GM18508 (cell line): ENCODE results near the gene KCP.

Experiments
- ATAC-seq: cut with Tn5 transposase; IDR thresholded peaks from one replicate; pipeline ENCODE4 v1.9.1; 2021; ENCODE audit warnings: moderate number of reproducible peaks; ENCODE audit not compliant: insufficient read depth, unreplicated experiment

KCP gene

DNA sequence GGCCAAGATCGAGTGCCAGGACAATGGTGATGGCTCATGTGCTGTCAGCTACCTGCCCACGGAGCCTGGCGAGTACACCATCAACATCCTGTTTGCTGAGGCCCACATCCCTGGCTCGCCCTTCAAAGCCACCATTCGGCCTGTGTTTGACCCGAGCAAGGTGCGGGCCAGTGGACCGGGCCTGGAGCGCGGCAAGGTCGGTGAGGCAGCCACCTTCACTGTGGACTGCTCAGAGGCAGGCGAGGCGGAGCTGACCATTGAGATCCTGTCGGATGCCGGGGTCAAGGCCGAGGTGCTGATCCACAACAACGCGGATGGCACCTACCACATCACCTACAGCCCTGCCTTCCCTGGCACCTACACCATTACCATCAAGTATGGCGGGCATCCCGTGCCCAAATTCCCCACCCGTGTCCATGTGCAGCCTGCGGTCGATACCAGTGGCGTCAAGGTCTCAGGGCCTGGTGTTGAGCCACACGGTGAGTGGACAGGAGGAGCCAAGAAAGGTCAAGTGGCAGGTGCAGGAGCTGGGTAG lies 65.7 kb downstream of the KCP start:
- ATAC-seq, result no peak

DNA sequence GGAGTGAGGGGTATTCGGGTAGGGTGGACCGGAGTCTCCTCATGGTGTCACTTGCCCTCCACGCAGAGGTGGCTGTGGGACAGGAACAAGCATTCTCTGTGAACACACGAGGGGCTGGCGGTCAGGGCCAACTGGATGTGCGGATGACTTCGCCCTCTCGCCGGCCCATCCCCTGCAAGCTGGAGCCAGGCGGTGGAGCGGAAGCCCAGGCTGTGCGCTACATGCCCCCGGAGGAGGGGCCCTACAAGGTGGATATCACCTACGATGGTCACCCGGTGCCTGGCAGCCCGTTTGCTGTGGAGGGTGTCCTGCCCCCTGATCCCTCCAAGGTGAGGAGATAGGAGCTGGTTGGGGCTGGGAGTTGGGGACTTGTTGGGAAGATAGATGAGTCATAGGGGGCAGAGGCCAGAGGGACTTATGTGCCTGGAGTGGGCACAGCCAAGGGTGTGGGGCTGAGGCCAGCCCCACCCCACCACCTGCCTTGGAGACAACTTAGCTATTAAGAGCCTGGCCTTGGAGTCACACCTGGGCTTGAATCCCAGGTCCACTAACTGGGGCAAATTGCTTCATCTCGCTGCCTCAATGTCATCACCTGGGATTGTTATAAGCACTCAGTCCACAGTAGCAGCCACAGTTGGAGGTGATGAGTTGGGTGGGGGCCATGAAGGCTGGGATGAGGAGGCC lies 66.4 kb downstream of the KCP start:
- no peak for ATAC-seq

DNA sequence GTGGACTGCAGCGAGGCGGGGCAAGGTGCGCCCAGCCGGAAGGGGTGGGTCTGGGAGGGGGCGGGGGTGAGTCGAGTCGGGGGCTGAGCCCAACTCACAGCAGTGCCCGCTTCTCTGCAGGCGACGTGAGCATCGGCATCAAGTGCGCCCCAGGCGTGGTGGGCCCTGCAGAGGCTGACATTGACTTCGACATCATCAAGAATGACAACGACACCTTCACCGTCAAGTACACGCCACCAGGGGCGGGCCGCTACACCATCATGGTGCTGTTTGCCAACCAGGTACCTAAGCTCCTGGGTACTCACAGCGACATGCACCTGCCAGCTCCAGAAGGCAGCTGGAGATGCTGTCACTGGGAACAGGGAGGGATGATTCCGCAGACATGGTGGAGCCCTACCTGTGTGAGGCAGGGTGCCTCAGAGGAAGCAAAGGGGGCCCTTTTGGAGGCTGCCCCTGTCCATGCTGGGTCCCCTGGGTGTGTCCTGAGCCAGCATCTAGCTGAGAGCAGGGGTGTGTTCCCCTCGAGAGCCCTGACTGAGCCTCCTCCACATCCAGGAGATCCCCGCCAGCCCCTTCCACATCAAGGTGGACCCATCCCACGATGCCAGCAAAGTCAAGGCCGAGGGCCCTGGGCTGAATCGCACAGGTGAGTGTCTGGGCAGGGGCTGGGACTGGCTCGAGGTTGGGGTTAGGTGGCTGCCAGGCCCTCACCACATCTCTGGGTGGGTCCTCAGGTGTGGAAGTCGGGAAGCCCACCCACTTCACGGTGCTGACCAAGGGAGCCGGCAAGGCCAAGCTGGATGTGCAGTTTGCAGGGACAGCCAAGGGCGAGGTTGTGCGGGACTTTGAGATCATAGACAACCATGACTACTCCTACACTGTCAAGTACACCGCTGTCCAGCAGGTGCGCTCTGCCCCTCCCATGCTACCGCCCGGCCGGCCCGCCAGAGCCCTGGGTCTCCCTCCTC lies 67.6 kb downstream of the KCP start:
- ATAC-seq, result no peak

DNA sequence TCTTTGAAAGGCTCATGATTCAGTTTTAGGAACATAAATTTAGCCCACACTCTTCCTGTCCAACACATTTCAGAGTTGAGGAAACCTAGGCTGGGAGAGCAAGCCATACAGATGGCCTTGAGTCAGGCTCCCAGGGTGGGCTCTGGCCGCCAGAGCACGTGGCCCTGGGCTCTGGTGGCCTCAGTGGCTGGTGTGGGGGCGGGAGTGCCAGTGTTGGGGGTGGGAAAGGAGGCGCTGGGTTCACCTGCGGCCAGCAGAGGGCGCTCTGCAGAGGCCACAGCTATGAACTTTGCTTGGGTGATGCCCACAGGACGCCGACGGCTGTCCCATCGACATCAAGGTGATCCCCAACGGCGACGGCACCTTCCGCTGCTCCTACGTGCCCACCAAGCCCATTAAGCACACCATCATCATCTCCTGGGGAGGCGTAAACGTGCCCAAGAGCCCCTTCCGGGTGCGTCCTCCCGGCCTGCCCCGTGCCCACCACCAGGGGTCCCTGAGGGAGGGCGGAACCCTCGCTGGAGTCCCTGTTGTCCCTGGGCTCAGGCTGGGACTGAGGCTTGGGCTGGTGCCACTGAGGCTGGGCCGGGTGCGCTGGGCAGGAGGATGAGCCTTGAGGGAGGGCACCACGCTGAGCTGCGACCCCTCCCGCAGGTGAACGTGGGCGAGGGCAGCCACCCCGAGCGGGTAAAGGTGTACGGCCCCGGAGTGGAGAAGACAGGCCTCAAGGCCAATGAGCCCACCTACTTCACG lies 68.4 kb downstream of the KCP start:
- ATAC-seq, result no peak

DNA sequence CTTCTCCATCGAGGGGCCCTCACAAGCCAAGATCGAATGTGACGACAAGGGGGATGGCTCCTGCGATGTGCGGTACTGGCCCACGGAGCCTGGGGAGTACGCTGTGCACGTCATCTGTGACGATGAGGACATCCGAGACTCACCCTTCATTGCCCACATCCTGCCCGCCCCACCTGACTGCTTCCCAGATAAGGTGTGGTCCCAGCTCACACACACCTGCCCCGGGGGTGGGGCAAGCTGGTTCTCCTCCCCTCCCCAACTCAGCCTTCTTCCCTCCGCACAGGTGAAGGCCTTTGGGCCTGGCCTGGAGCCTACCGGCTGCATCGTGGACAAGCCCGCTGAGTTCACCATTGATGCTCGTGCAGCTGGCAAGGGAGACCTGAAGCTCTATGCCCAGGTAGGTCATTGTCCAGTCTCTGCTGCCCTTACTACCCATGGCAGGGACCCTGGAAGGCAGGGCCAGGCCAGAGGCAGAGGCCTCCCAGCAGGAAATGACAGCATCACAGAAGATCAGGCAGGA lies 69.3 kb downstream of the KCP start:
- no peak for ATAC-seq

DNA sequence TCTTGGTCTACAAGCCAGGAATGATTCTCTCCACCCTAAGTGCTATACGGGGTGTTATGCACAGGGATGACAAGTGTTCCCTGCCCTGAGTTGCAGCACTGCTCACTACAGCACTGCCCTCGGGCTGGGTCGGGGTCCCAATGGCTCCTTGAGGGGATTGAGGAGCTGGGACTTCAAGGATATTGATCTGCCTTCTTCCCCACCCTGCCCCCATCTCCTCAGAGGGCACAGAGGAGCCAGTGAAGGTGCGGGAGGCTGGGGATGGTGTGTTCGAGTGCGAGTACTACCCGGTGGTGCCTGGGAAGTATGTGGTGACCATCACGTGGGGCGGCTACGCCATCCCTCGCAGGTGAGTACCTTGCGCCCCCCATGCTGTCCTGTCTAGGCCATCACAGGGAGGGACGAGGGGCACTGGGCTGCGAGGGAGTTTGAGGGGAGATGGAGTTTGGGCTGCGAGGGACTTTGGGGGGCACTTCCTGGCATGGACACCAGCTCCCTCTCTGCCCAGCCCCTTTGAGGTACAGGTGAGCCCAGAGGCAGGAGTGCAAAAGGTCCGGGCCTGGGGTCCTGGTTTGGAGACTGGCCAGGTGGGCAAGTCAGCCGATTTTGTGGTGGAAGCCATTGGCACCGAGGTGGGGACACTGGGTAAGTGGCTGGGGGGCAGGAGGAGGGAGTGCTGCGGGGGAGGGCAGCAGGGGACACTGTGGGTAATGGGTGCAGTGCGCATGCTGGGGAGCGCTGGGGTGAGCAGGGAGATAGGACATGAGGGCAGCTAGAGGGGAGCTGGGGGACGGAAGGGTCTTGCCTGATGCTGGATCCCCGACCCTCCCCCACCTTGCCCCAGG lies 70.0 kb downstream of the KCP start:
- ATAC-seq, result no peak

DNA sequence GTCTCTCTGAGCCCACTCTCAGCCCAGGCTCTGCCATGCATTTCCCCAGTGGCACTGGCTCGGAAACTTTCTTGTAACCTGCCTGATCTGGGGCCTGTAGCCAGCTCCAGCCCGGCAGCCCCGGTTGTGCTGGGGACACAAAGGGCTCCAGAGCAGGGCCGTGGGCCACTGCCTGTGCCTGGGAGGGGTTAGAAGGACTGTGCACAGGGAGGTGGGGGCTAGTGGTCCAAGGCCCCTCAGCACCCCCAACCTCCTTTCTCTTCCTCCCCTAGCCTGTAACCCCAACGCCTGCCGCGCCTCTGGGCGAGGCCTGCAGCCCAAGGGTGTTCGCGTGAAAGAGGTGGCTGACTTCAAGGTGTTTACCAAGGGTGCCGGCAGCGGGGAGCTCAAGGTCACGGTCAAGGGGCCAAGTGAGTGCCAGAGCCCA lies 70.7 kb downstream of the KCP start:
- ATAC-seq, result no peak

DNA sequence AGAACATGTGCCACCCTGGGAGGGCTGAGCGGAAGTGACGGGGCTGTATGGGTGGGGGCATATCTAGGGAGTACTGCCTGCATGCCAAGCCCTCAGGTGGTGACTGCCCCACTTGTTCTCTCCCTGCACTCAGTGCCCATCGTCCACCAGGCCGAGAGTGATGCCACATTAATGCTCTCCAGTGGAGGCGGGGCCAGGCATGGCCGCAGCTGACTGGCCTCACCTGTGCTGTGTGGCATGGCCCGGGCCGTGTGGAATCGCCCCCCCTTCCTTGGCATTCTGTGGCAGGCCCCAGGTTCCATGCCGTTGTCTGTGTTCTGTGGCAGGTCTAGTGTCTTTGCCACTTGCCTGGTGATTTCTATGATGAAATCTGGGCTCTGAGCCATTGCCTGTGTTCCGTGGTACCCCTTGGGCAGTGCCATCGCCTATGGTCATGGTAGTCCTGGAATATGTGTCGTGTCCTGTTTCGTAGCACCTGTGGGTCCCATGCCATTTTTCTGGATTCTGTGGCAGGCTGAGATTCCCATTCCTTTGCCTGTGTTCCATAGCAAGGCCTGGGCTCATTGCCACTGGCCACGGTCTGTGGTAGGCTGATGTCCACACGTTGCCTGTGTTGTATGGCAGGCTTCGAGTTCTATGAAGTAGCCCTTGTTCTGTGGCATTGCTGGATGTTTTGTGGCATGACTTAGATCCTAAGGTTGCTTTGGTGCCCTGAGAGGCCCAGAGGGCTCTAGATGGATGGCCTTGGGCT lies 71.4 kb downstream of the KCP start:
- no peak for ATAC-seq

DNA sequence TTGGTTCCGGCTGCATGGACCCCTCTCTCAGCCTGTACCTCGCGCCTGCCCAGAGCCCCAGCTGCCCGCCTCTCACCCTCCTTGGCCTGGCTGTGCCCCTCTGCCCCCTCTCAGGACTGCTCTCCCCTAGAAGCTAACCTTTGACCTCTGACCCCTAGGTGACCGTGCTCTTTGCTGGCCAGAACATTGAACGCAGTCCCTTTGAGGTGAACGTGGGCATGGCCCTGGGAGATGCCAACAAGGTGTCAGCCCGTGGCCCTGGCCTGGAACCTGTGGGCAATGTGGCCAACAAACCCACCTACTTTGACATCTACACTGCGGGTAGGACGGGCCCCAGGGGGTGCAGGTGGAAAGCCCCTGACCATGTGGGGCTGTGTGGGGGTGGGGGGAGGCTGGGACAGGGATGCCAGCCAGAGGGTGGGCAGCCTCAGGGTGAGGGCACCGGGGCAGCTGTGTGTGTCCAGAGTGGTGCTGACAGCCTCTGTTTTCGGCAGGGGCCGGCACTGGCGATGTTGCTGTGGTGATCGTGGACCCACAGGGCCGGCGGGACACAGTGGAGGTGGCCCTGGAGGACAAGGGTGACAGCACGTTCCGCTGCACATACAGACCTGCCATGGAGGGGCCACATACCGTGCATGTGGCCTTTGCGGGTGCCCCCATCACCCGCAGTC lies 72.3 kb downstream of the KCP start:
- ATAC-seq, result no peak

DNA sequence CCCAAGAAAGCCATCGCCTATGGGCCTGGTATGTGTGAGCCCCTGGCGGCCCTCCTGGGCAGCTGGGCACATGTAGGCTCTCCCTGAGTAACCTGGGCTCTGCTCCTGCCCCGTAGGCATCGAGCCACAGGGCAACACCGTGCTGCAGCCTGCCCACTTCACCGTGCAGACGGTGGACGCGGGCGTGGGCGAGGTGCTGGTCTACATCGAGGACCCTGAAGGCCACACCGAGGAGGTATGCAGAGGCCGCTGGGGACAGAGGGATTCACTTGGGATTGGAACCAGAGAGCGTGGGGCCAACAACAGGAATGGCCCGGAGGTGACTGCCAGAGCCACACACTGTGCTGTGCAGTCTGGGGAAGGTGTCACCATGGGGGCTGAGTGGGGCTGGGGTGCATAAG lies 73.0 kb downstream of the KCP start:
- ATAC-seq, result no peak

DNA sequence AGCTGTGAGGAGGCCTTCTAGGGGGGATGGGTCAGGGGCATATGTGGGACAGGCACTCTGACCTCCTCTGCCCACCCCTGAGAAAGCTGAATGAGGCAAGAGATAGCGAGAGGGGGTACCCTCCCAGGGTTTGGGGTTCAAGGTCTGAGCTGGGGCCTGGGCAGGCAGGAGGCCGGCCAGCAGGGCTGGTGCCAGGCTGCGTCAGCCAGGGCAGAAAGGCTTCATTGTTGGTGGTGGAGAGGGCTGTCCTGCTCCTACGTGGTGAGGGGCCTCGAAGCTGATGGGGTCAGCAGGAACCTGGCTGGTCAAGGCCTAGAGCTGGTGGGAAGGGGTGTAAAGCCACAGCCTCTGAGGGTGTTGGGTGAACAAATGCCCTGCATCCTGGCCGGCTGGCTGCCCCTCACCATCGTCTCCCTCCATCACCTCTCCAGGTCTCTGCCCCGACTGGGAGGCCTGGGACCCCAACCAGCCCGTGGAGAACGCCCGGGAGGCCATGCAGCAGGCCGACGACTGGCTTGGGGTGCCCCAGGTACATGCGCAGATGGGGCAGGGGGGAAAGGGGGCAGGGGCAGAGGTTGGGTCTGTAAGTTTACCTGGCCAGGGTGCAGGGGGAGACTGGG lies 73.7 kb downstream of the KCP start:
- ATAC-seq, result no peak

DNA sequence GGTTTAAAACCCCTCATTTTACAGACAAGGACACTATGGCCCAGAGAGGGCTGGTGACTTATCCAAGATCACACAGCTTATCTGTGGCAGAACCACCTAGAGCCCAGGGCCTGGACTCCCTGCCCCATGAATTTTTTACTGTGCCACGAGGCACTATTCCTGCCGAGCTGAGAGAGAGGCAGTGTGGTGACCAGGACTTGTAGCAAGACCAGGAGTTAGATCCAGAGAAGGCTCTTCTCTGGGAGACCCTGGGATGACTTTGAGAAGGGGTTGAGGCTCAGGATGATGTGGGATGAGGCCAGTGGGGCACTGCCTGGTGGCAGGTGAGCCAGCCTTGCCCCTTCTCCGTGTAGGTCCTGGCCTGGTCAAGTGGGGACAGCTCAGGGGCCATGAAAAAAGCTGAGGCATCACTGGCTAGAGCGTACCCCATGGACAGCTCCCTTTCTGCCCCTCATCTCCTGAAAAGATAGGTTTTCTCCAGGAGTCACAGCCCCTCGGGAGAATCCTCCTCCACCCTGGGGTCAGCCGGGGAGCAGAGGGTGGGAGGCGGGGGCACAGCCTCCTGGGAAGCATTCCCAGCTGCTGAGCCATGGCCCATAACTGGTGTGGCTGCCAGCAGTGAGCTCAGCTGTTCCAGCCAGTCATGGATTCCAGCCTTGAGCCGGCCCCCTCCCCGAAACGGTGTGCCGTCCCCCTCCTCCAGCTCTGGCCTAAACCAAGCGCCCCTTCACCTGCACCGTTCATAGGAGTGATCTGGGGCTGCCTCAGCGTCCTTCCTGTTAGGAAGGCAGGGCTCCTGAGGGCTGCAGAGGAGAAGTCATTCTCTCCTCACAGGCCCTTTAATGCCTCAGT lies 74.5 kb downstream of the KCP start:
- no peak for ATAC-seq

DNA sequence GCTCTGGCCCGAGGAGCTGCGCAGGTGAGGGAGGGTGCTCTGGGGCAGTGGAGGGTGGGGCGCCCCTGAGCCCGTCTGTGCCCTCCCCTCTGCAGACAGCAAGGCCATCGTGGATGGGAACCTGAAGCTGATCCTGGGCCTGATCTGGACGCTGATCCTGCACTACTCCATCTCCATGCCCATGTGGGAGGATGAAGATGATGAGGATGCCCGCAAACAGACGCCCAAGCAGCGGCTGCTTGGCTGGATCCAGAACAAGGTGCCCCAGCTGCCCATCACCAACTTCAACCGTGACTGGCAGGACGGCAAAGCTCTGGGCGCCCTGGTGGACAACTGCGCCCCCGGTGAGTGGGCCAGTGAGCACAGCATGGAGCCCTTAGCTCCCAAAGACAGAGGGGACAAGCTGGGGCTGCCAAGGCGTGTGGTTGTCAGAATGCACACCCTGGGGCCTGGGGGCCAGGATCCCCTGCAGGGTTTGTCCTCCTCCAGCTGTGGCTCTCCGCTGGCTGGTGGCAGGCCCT lies 75.2 kb downstream of the KCP start:
- ATAC-seq, result no peak

DNA sequence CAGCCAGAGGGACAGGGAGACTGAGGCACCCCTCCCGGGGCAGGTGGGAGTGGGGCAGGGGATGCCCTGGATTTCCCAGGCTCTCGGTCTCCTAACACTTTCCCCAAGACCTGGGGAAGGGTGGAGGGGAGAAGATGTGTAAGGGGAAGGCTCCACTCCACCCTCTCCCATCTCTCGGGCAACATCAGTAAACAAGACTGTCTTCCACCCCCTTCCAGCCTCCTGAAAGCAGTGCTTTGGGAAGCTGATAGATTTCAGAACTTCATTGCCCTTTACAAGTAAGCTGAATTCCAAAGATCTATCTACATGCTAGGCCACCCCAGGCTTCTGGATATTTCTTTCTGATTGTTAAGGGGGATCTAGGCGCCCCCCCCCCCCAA lies 76.6 kb downstream of the KCP start:
- no peak for ATAC-seq

DNA sequence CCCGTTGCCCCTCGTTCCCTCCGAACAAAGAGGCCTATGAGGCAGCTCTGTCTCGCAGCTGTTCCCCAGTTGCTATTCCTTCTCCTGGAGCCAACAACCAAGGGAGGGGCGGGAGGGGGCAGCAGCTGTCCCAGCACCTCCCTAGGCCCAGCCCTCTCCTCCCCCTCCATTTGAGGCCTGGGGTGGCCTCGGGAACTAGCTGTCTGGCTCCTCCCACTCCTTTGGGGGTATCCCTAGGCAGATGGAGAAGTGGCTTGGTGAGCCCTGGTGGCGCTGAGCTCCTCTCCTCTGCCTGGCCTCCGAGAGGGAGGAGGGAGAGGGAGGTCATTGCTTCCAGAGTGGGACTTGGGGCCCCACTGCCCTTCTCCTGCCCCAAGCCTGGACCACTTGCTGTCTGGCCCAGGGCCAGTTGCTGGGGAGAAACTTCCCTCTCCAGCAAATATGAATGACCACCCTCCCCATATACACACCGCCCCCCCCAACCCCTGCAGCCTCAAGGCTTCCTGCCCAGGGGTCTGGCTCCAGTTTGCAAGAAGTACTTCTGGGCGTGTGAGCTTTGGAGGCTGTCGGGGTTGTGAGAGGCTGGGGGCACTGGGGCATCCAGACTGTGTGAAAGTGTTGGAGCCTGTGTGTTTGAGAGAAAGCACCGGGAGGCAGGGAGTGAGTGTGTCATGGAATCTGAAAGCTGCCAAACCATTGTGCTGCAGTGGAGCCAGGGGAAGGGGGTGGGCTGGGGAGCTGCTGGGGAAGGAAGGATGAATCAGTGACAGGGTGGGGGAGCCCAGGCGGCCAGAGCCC lies 77.2 kb downstream of the KCP start:
- no peak for ATAC-seq

DNA sequence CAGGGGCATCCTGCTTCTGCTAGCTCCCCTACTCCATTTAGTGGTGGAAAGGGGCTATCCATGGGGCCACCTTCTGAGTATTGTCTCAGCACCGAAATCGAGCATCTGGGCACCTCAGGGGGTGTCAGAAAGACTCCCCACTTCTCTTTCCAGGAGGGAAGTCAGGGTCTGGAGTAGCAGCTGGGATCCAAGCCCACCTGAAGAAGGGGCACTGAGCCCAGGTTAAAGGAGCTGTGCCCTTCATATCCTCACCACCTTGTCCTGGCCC lies 77.7 kb downstream of the KCP start:
- no peak for ATAC-seq
